ENCODE results near the gene THRB. TPM values are rescaled to one million over a fixed set of nuclear protein-coding genes. Genes with fewer than 3 reads are reported as not detected.

The THRB gene
- total and polyA plus RNA-seq, 2 experiments from 2014 or later = 26.8 to 60.0 TPM

- H3K4me3 ChIP-seq = peak overlapping the region; percentile 60
- no peaks in the 10 kb centered on the region for H3K79me2 ChIP-seq
- WGBS (ENCODE audit: low lambda C conversion rate, missing lambda C conversion rate) = 6% methylated on average over 12 of the region's 16 CpGs
- H3K27ac ChIP-seq = peak overlapping the region; percentile 95
- TF ChIP-seq EZH2phosphoT487 (IDR thresholded peaks at IDR 0.05; ENCODE audit: low read depth, severe bottlenecking, unreplicated experiment) (no peak), EZH2 (IDR thresholded peaks at IDR 0.05; ENCODE audit: borderline replicate concordance) (no peak)
- TF ChIP-seq, protein P1, sequence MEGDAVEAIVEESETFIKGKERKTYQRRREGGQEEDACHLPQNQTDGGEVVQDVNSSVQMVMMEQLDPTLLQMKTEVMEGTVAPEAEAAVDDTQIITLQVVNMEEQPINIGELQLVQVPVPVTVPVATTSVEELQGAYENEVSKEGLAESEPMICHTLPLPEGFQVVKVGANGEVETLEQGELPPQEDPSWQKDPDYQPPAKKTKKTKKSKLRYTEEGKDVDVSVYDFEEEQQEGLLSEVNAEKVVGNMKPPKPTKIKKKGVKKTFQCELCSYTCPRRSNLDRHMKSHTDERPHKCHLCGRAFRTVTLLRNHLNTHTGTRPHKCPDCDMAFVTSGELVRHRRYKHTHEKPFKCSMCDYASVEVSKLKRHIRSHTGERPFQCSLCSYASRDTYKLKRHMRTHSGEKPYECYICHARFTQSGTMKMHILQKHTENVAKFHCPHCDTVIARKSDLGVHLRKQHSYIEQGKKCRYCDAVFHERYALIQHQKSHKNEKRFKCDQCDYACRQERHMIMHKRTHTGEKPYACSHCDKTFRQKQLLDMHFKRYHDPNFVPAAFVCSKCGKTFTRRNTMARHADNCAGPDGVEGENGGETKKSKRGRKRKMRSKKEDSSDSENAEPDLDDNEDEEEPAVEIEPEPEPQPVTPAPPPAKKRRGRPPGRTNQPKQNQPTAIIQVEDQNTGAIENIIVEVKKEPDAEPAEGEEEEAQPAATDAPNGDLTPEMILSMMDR (IDR thresholded peaks at IDR 0.05; ENCODE audit: poor library complexity) = no peak
- peak overlapping the region; percentile 94 for H3K4me2 ChIP-seq
- peaks cover 28% of the 10 kb centered on the region for H3K4me1 ChIP-seq (ENCODE audit: insufficient read depth)
- H3K9me3 ChIP-seq (ENCODE audit: low read depth) = no peaks in the 10 kb centered on the region
- no peaks in the 10 kb centered on the region for H3K9me2 ChIP-seq (replicated peaks; ENCODE audit: insufficient read depth)
- H4K20me1 ChIP-seq (ENCODE audit: insufficient read depth, poor library complexity, severe bottlenecking) = no peaks in the 10 kb centered on the region
- H3K27me3 ChIP-seq = no peaks in the 10 kb centered on the region
- H2AFZ ChIP-seq = peak overlapping the region; percentile 87
- H3K36me3 ChIP-seq (replicated peaks; ENCODE audit: insufficient read depth, low read depth) = no peaks in the 10 kb centered on the region
- peak; percentile 49 for DNase-seq (ENCODE audit: low spot score)
Measured at GRCh38 chr3:24522146-24522579, 27.5 kb upstream of the THRB start.

- 2% methylated on average over 65 of the region's 79 CpGs for WGBS (ENCODE audit: low lambda C conversion rate, missing lambda C conversion rate)
- peak overlapping the region; percentile 60 for H3K4me3 ChIP-seq
- no peaks in the 10 kb centered on the region for H3K9me2 ChIP-seq (replicated peaks; ENCODE audit: insufficient read depth)
- peaks cover 28% of the 10 kb centered on the region for H3K4me1 ChIP-seq (ENCODE audit: insufficient read depth)
- DNase-seq (ENCODE audit: low spot score) = peak; percentile 80
- H3K4me2 ChIP-seq = peak overlapping the region; percentile 94
- TF ChIP-seq, protein P1 (IDR thresholded peaks at IDR 0.05; ENCODE audit: poor library complexity) = peak; percentile 26
- no peak for TF ChIP-seq EZH2 (IDR thresholded peaks at IDR 0.05; ENCODE audit: borderline replicate concordance)
- TF ChIP-seq EZH2phosphoT487 (IDR thresholded peaks at IDR 0.05; ENCODE audit: low read depth, severe bottlenecking, unreplicated experiment) = no peak
- H3K36me3 ChIP-seq (replicated peaks; ENCODE audit: insufficient read depth, low read depth) = no peaks in the 10 kb centered on the region
- no peaks in the 10 kb centered on the region for H3K27me3 ChIP-seq
- H3K9me3 ChIP-seq (ENCODE audit: low read depth) = no peaks in the 10 kb centered on the region
- H4K20me1 ChIP-seq (ENCODE audit: insufficient read depth, poor library complexity, severe bottlenecking) = no peaks in the 10 kb centered on the region
- H3K79me2 ChIP-seq = no peaks in the 10 kb centered on the region
- H2AFZ ChIP-seq = peak overlapping the region; percentile 87
- peak overlapping the region; percentile 95 for H3K27ac ChIP-seq
Measured at GRCh38 chr3:24521420-24522145, 26.9 kb upstream of the THRB start.

- H2AFZ ChIP-seq = peak overlapping the region; percentile 87
- H3K9me3 ChIP-seq (ENCODE audit: low read depth) = no peaks in the 10 kb centered on the region
- no peaks in the 10 kb centered on the region for H3K79me2 ChIP-seq
- H3K27ac ChIP-seq = peak overlapping the region; percentile 95
- TF ChIP-seq EZH2phosphoT487 (IDR thresholded peaks at IDR 0.05; ENCODE audit: low read depth, severe bottlenecking, unreplicated experiment) (no peak), EZH2 (IDR thresholded peaks at IDR 0.05; ENCODE audit: borderline replicate concordance) (no peak)
- TF ChIP-seq, protein P1 (IDR thresholded peaks at IDR 0.05; ENCODE audit: poor library complexity) = no peak
- no peak for DNase-seq (ENCODE audit: low spot score)
- peak overlapping the region; percentile 60 for H3K4me3 ChIP-seq
- H3K4me1 ChIP-seq (ENCODE audit: insufficient read depth) = peaks cover 28% of the 10 kb centered on the region
- no peaks in the 10 kb centered on the region for H3K9me2 ChIP-seq (replicated peaks; ENCODE audit: insufficient read depth)
- peak overlapping the region; percentile 94 for H3K4me2 ChIP-seq
- H3K27me3 ChIP-seq = no peaks in the 10 kb centered on the region
- H3K36me3 ChIP-seq (replicated peaks; ENCODE audit: insufficient read depth, low read depth) = no peaks in the 10 kb centered on the region
- WGBS (ENCODE audit: low lambda C conversion rate, missing lambda C conversion rate) = 9% methylated on average over 8 of the region's 8 CpGs
- no peaks in the 10 kb centered on the region for H4K20me1 ChIP-seq (ENCODE audit: insufficient read depth, poor library complexity, severe bottlenecking)
Measured at GRCh38 chr3:24520976-24521419, 26.3 kb upstream of the THRB start.
